Adrenal gland (tissue), 12 donors: ENCODE data around the gene CNTNAP2. TPM values are rescaled to one million over a fixed set of nuclear protein-coding genes. Genes with fewer than 3 reads are reported as not detected.

Experiments
- DNase-seq, 7 donors: peaks; one replicate each; pipeline ENCODE4 v3.0.0-alpha.2; 2019 to 2020
- H3K27ac ChIP-seq, 5 donors: fragments of 200-600 bp; sonication (generic) in 4 of 5; 1 replicate in 3 of 5; 2 replicates in 2 of 5; pipeline versions ENCODE4 v1.5.1 to v1.8.0; 2016 to 2020; ENCODE audit warnings: mild to moderate bottlenecking in 1 of 5
- H3K27me3 ChIP-seq: fragments of 200-600 bp; 2 replicates; pipeline ENCODE4 v1.8.0; 2021
- H3K36me3 ChIP-seq, 2 donors: fragments of 200-600 bp; replicated peaks in 1 of 2; 1 replicate in 1 of 2; 2 replicates in 1 of 2; pipeline versions ENCODE4 v1.5.1 to v1.8.0; 2018 to 2022
- H3K4me1 ChIP-seq, 2 donors: fragments of 200-600 bp; replicated peaks in 1 of 2; 1 replicate in 1 of 2; 2 replicates in 1 of 2; pipeline versions ENCODE4 v1.5.1 to v1.8.0; 2018 to 2021
- H3K4me3 ChIP-seq, 4 donors: fragments of 200-600 bp; sonication (generic) in 3 of 4; one replicate each; pipeline ENCODE4 v1.5.1; 2016 to 2018
- H3K9me3 ChIP-seq, 3 donors: fragments of 200-600 bp; sonication (generic) in 1 of 3; replicated peaks in 1 of 3; 1 replicate in 2 of 3; 2 replicates in 1 of 3; pipeline versions ENCODE4 v1.5.1 to v1.8.0; 2016 to 2021
- POLR2A ChIP-seq, 2 donors: fragments of 450-650 bp; IDR thresholded peaks; one replicate each; pipeline ENCODE4 v1.6.1; 2017; ENCODE audit warnings: antibody characterized with exemption in 2 of 2, mild to moderate bottlenecking in 2 of 2, moderate library complexity in 1 of 2
- WGBS, 4 donors: extraction: QIAGEN DNeasy Blood & Tissue Kit in 2 of 4; methylation state at CpG; one replicate each; pipeline versions ENCODE4 v1.1.5 to v1.1.7; 2013 to 2017; 5-methylcytosine and 5-hydroxymethylcytosine counted together
- intact Hi-C, 2 donors: fragments of 100-400 bp; cut with DNase I; formaldehyde crosslinking; loops; one replicate each; pipeline versions ENCODE4 v1.14.1 to v1.15.0; 2022 to 2023
- polyA plus RNA-seq, 3 donors: library from polyadenylated mRNA; stranded (reverse); fragments of 200-250 nt in 2 of 3; fragments of 350-450 nt in 1 of 3; fragmentation: Illumina TruSeq in 1 of 3; extraction: RNeasy Lipid Tissue Mini Kit (QIAGEN cat#74804) in 1 of 3; gene quantifications; one replicate each; pipeline ENCODE4 v1.2.3, GENCODE V29; 2013 to 2014
- total RNA-seq, 9 donors: library from RNA; depleted of rRNA in 4 of 9; stranded (reverse); fragments of >200 nt in 4 of 9; fragments of 120-200 nt in 1 of 9; fragmentation: NEBNext Ultra II Directional in 1 of 9; extraction: Animal tissue kit (Norgen Biotek cat#: 25700) in 1 of 9; gene quantifications; one replicate each; pipeline versions ENCODE4 v1.1.0 to v1.2.4, GENCODE V29; 2013 to 2023
- TF ChIP-seq, protein P1 (sequence below), 6 experiments: fragments of 450-650 bp in 4 of 6; fragments of 200-600 bp in 2 of 6; sonication (generic) in 1 of 6; IDR thresholded peaks; 1 replicate in 5 of 6; 2 replicates in 1 of 6; pipeline versions ENCODE4 v1.5.1 to v1.8.0; 2016 to 2021; ENCODE audit warnings: antibody characterized with exemption in 6 of 6, mild to moderate bottlenecking in 2 of 6, moderate library complexity in 1 of 6
- donor health status: healthy with polysubstance abuse.
- donor health status: Bipolar disorder and iron deficiency.
- donor health status: DM: yes; HTN: yes; CAD: no.
- donor health status: DM: no; HTN: no; CAD: no.
- donor health status: DM: no; HTN: no; CAD: no.
- donor health status: DM: yes; HTN: yes; CAD: no.

Gene CNTNAP2
- total and polyA plus RNA-seq, 12 donors: 0.14 to 6.3 (median 1.8) TPM; not detected in 2

GRCh38 chr7:147771344-147771743 is 1654.7 kb downstream of the CNTNAP2 start:
- intact Hi-C loops: no loop called here
- WGBS, 4 donors: 49 to 60% (median 53%) methylated on average over 3 of the region's 3 CpGs
- H3K27ac ChIP-seq: no peak overlapping the region

DNA sequence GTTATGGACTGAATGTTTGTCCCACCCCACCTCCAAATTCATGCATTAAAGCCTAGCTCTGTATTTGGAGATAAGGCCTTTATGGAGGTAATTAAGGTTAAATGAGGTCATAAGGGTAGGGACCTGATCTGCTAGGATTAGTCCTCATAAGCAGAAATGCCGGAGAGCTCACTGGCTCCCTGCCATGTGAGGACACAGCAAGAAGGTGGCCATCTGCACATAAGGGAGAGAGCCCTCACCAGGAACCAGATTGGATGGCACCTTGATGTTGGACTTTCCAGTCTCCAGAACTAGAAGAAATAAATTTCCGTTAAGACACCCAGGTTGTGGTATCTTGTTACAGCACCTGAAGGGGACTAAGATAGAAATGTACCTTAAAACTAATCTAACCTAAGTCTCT is 1657.9 kb downstream of the CNTNAP2 start:
- H3K4me3 ChIP-seq: no peak overlapping the region
- WGBS, 4 donors: 75 to 90% (median 83%) methylated on average over 2 of the region's 2 CpGs
- intact Hi-C loops: no loop called here

More at GRCh38 chr7:147771344-147771743, 1654.7 kb downstream of the CNTNAP2 start:
- no peak for TF ChIP-seq POLR2A (IDR thresholded peaks at IDR 0.05)
- TF ChIP-seq, protein P1, sequence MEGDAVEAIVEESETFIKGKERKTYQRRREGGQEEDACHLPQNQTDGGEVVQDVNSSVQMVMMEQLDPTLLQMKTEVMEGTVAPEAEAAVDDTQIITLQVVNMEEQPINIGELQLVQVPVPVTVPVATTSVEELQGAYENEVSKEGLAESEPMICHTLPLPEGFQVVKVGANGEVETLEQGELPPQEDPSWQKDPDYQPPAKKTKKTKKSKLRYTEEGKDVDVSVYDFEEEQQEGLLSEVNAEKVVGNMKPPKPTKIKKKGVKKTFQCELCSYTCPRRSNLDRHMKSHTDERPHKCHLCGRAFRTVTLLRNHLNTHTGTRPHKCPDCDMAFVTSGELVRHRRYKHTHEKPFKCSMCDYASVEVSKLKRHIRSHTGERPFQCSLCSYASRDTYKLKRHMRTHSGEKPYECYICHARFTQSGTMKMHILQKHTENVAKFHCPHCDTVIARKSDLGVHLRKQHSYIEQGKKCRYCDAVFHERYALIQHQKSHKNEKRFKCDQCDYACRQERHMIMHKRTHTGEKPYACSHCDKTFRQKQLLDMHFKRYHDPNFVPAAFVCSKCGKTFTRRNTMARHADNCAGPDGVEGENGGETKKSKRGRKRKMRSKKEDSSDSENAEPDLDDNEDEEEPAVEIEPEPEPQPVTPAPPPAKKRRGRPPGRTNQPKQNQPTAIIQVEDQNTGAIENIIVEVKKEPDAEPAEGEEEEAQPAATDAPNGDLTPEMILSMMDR (IDR thresholded peaks at IDR 0.05): no peak
- H3K4me1 ChIP-seq: no peaks in the 10 kb centered on the region
- H3K27me3 ChIP-seq: no peaks in the 10 kb centered on the region
- H3K4me3 ChIP-seq: no peak overlapping the region
- DNase-seq: no peak
- H3K9me3 ChIP-seq: no peaks in the 10 kb centered on the region
- H3K36me3 ChIP-seq: no peaks in the 10 kb centered on the region

GRCh38 chr7:147775516-147776284 is 1659.1 kb downstream of the CNTNAP2 start:
- H3K4me3 ChIP-seq: no peak overlapping the region
- 44 to 55% (median 47%) methylated on average over 1 of the region's 1 CpG for WGBS, 4 donors

More for the DNA sequence above, 1657.9 kb downstream of the CNTNAP2 start:
- no peak for DNase-seq
- H3K9me3 ChIP-seq: no peaks in the 10 kb centered on the region
- H3K4me1 ChIP-seq: no peaks in the 10 kb centered on the region
- H3K36me3 ChIP-seq: no peaks in the 10 kb centered on the region
- no peak for TF ChIP-seq POLR2A (IDR thresholded peaks at IDR 0.05)
- H3K27ac ChIP-seq: no peak overlapping the region
- H3K27me3 ChIP-seq: no peaks in the 10 kb centered on the region

DNA sequence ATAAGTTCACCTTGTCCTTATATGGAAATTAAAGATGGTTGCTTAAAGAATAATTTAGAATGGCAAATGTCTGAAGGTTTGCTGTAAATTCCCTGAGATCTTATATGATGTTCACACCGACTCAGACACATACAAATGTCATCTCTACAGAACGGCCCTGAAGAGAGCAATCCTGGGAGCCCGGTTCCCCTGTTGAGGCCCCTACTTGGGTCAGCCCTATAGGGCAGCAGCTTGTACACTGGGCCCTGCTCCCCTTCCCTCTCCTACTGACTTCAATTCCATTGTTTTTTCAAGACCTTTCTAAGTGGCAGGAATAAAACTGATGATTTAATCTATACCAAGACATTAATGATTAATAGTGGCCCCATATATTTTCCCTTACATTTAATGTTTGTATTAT is 1660.7 kb downstream of the CNTNAP2 start:
- 52 to 72% (median 66%) methylated on average over 3 of the region's 3 CpGs for WGBS, 4 donors
- Histone ChIP-seq H3K27me3 (no peaks in the 10 kb centered on the region), H3K9me3 (no peaks in the 10 kb centered on the region), H3K4me1 (no peaks in the 10 kb centered on the region), H3K4me3 (no peak overlapping the region), H3K36me3 (no peaks in the 10 kb centered on the region), H3K27ac (no peak overlapping the region)
- intact Hi-C loops: no loop called here
- DNase-seq: no peak
- TF ChIP-seq POLR2A (IDR thresholded peaks at IDR 0.05): no peak
- TF ChIP-seq, protein P1 (IDR thresholded peaks at IDR 0.05): no peak

More at GRCh38 chr7:147775516-147776284, 1659.1 kb downstream of the CNTNAP2 start:
- Histone ChIP-seq H3K36me3 (no peaks in the 10 kb centered on the region), H3K27ac (no peak overlapping the region), H3K4me1 (no peaks in the 10 kb centered on the region), H3K27me3 (no peaks in the 10 kb centered on the region), H3K9me3 (no peaks in the 10 kb centered on the region)
- intact Hi-C loops: no loop called here
- DNase-seq: no peak
- TF ChIP-seq, protein P1 (IDR thresholded peaks at IDR 0.05): no peak
- no peak for TF ChIP-seq POLR2A (IDR thresholded peaks at IDR 0.05)

GRCh38 chr7:147779949-147780348 is 1663.3 kb downstream of the CNTNAP2 start:
- no peak for TF ChIP-seq POLR2A (IDR thresholded peaks at IDR 0.05)
- TF ChIP-seq, protein P1 (IDR thresholded peaks at IDR 0.05): no peak
- no peak for DNase-seq
- intact Hi-C loops: no loop called here
- H3K27ac ChIP-seq: no peak overlapping the region
- H3K27me3 ChIP-seq: no peaks in the 10 kb centered on the region
- no peak overlapping the region for H3K4me3 ChIP-seq
- H3K4me1 ChIP-seq: no peaks in the 10 kb centered on the region
- H3K36me3 ChIP-seq: no peaks in the 10 kb centered on the region
- WGBS, 4 donors: 66 to 79% (median 73%) methylated on average over 3 of the region's 3 CpGs
- H3K9me3 ChIP-seq: no peaks in the 10 kb centered on the region
